Putamen (tissue), 1 donor: Measurements from ENCODE around the gene PDZD2.
"Not testable (repeated sequence)": the region's sequence is repeated elsewhere in the genome, so short reads cannot be mapped to it uniquely, and the experiment has no call there.

Experiments used
- DNase-seq: peaks from one replicate; pipeline ENCODE4 v3.0.0-alpha.2; 2016; ENCODE audit warnings: low spot score

Gene PDZD2

DNA sequence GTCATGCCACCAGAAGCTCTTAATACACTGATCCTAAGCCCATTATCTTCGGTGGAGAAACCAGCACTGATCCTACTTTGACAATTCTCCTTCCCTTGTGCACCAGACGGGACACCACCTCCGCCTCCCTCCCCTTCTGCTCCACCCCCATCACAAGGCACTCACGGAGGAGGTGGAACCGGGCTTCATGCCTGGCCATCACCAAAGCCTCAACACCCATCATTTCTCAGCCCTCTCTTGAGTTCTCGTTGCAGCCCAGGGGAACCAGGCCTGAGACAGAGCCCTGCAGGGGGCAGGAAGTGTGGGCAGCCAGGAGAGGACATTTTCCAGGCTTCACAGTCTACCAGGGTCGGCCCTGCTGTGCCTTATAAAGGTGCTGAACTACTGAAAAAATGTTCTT lies 374.7 kb downstream of the PDZD2 start:
- no peak for DNase-seq

DNA sequence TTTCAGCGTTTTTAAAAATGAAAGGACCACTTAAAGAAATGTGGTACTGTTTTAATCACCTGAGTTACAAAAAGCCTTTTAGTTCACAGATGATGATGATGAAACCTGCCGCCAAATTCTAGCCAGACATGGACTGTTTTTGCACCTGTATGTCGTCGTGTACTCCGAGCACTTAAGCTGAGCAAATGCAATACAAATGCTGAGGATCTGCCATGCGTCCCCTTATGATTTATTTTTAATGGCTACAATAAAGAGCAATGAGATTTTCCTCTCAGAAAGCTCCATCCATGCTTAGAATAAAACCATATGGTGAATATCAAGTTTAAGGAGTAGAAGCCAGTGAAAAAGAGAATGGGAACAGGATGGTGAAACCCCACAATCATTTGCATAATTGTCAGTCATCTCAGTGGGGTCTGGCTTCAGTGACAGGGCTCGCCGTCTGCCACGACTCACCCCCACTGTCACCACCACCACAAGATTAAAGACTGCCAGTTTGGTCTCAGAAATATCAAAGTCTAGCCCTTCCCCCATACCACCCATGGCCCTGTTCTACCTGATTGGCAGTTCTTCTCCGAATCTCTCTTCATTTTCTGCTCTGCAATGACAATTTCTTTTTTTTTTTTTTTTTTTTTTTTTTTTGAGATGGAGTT lies 375.3 kb downstream of the PDZD2 start:
- DNase-seq, result no peak

DNA sequence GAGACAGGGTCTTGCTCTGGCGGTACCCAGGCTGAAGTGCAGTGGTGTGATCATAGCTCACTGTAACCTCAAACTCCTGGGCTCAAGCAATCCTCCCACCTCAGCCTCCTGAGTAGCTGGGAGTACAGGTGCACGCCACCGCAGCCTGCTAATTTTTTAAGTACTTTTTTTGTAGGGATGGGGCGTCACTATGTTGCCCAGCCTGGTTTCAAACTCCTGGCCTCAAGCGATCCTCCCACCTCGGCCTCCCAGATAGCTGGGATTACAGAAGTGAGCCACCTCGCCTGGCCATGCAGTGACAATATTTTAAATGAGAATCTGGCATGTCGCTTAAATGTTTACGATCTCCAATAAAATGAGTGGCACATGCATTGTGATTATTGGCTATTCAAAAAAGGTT lies 376.3 kb downstream of the PDZD2 start:
- DNase-seq, result not testable (repeated sequence)

GRCh38 chr5:32017692-32018367 lies 378.9 kb downstream of the PDZD2 start:
- no peak for DNase-seq

DNA sequence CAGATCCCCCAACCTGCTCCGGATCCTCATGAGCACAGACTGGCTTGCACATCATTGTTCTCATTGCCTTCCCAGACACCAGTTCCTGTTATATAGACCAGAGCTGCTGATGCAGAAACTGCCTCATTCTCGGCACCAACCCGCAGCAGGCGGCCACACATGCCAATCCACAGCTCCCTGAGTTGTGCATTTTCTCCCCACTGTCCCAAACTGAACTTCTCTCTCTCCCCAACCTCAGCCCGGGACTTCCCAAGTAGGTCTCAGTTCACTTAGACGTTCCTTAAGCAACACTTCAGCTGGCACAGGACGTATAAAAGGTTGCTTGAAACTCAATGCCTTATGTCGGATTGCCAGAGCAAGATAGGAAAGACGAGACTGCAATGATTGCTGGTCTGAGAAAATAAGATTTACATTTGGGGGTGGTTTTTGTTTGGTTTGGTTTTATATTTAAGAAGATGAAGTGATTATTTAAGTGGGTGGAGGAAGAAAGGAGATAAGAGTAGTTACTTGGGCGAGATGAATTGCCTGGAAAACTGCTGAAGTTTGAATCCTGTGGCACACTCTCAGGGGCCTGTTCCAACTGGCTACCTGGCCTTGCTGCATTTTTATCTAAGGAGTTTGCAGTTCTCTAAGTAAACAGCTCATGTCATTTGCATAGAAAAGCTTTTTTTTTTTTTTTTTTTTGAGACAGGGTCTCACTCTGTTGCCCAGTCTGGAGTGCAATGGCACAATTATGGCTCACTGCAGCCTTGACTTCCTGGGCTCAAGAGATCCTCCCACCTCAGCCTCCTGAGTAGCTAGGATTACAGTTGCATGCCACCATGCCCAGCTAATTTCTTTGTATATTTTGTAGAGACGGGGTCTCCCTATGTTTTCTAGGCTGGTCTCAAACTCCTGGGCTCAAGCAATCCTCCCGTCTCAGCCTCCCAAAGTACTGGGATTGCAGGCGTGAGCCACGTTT lies 379.8 kb downstream of the PDZD2 start:
- DNase-seq, result no peak

DNA sequence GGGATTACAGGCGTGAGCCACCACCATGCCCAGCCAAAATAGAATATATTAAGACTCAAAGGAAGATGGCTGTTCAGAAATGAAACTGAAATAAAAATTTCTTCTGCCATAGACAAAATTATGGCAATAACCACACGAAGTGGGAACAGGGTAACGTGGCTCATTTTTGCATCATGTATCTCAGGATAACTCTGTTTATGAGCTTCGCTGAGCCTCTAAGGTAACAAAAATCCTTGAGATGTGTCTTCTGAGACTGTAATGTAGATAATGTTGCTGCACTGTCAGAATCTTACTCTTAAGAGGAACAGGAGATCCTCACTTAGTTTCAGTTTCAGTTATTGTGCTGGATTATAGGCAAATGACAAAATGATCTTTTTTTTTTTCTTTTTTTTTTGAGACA lies 381.3 kb downstream of the PDZD2 start:
- no peak for DNase-seq

DNA sequence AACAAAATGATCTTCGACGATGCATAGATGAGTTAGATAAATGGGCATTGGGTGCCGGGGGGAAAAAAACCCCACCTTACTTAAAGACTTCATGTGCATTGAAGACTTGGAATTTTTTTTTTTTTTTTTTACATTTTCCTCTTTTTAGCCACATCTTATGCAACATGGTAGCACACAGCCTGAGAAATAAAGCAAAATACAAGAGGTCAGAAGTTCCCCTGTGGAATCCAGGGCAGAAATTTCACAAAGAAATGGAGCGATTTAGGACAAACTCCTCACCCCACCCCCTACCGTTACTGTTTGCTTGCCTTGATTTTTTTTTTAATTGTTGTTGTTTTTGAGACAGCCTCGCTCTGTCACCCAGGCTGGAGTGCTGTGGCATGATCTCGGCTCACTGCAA lies 382.0 kb downstream of the PDZD2 start:
- no peak for DNase-seq

- DNase-seq, result no peak
These were observed 382.8 kb downstream of the PDZD2 start for GRCh38 chr5:32021771-32022170.

DNA sequence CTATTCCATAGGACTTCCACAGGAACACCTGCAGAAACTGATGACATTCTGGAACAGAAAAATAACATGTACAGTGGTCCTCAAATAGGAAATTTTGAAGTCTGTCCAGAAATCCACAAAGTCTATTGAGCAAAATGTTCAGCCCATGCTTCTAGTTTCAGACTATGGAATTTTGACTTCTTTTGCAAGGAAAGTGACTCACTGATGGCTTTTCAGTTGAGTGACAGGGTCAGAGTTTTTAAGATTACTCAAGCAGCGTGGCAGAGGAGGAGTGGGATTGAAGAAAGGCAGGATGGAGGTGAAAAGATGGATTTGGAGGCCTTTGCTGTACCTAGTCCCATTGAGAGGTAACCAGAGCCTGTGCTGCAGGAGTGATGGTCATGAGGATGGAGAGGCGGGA lies 383.7 kb downstream of the PDZD2 start:
- no peak for DNase-seq

DNA sequence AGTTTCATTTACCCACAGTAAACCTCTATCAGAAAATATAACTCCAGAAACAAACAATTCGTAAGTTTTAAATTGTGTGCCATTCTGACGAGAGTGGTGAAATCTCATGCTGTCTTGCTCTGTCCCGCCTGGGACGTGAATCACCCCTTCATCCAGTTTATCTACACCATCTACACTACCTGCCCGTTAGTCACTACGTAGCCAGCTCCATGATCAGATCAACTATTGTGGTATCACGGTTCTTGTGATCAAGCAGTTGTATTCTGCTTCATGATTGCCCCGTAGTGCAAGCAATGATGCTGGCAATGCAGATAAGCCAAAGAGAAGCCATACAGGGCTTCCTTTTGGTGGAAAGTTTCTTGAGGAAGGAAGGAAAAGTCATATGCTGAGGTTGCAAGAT lies 384.9 kb downstream of the PDZD2 start:
- no peak for DNase-seq

GRCh38 chr5:32024751-32025150 lies 385.8 kb downstream of the PDZD2 start:
- no peak for DNase-seq

- DNase-seq, result peak; percentile 81
These were observed 388.3 kb downstream of the PDZD2 start for GRCh38 chr5:32027093-32027716.

- DNase-seq, result peak; percentile 81
These were observed 389.0 kb downstream of the PDZD2 start for GRCh38 chr5:32027717-32028458.

GRCh38 chr5:32029261-32029660 lies 390.3 kb downstream of the PDZD2 start:
- DNase-seq, result no peak

DNA sequence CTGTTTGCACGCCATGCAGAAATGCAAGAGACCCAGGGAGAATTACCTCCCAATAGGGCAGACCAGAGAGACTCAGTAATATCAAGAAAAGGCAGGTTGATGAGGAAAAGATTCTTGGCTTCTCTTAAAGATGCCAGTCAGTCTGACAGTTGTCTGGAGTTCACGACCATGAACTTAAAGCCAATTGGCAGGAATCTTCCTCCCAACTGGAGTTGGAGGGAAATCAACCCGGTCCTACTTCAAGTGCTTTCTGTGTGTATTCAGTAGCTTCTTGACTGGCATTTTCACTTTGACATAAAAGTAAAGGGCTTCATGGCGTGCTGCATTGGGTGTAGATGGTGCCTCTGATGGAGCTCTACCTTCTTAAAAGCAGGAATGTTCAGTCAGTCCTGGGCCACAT lies 390.9 kb downstream of the PDZD2 start:
- DNase-seq, result no peak

DNA sequence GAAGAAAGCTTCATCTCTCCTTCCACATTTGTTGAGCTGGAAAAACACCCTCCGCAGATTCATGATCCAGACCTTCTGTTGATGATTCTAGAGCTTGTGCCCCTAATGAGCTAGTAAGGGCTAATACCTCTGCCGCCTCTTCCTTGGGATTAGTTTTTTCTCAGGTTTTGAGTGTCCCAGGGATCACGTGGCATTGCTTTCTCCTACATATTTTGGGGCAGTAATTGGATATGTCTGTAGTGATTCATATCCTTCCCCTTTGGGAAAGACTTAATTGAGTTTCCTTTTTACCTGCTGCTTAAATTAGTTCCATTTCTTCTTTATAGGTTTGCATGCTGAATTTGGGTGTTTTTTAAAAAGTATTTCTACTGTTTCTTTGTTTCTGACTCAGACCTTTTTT lies 391.3 kb downstream of the PDZD2 start:
- no peak for DNase-seq

DNA sequence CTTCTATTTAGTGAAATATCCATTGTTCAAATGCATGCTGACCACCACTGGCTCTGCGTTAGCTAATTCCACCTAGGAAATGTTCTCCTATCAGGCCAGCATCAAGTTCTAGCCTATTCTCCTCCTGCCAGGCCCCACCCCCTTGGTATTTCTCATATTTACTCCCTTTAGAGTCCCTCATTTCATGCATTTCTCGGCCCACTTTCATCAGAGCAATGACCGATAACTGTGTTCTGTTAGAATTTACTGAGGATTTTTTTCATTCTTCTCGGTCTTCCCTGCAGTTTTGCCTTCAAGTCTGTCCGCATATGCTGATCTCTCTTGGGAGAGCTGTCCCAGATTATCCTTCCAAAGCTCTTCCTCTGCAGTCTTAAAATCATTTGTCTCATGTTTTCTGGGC lies 391.8 kb downstream of the PDZD2 start:
- no peak for DNase-seq

DNA sequence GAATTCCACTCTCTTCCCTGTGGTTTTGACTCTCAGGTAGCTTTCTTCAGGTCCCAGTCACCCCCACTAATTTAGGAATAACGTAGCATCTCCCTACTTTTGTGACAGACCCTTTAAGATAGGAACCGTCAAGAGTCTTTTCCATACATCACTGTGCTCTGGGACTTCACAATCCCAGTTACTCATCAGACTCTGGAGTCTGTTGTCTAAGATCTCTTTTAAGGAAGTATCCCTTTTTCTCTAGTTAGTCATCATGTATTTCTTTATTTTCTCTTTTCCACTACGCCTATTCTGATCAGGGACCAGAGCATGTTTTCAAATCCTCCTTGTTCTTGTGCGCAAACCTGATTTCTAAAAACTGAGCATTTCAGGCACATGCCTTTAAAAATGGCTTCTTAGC lies 392.2 kb downstream of the PDZD2 start:
- DNase-seq, result no peak

DNA sequence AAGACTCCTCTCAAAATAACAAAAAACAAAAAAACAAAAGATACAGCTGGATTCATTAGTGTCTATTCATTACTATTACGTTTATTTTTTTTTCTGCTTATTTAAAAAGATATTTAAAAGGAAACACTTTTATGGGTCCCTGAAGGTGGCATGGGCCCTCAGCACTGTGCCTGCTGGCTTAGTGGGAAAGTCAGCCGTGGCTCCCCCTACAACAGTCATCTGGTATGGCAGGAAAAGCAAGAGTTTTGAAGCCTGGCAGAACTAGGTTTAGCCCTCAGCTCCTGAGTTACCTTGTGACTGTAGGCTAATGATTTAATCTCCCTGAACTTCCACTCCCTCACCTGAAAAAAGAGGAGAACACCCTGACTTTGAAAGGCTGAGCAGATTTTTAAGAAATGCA lies 399.6 kb downstream of the PDZD2 start:
- DNase-seq, result no peak

- not testable (repeated sequence) for DNase-seq
These were observed 400.2 kb downstream of the PDZD2 start for GRCh38 chr5:32039133-32039532.

- DNase-seq, result not testable (repeated sequence)
These were observed 400.7 kb downstream of the PDZD2 start for GRCh38 chr5:32039601-32040000.
